GM23248 (cell line): ENCODE measurements around the gene ZDHHC14. TPM values are rescaled to one million over a fixed set of nuclear protein-coding genes. Genes with fewer than 3 reads are reported as not detected.

Source experiments
- DNase-seq: peaks from one replicate; pipeline ENCODE4 v3.0.0-alpha.2; 2015
- H2AFZ ChIP-seq: fragments of 200-600 bp; sonication (generic); 2 replicates; pipeline ENCODE4 v1.6.1; 2016; ENCODE audit warnings: antibody characterized with exemption
- H3F3A ChIP-seq: fragments of 200-600 bp; sonication (generic); 2 replicates; pipeline ENCODE4 v1.6.1; 2016; ENCODE audit warnings: mild to moderate bottlenecking, antibody characterized with exemption, mixed run types; ENCODE audit not compliant: insufficient read depth
- H3K27ac ChIP-seq: fragments of 200-600 bp; sonication (generic); 2 replicates; pipeline ENCODE4 v1.5.1; 2016; ENCODE audit warnings: mild to moderate bottlenecking
- H3K27me3 ChIP-seq: fragments of 200-600 bp; sonication (generic); replicated peaks from 2 replicates; pipeline ENCODE4 v1.6.1; 2016; ENCODE audit warnings: mild to moderate bottlenecking; ENCODE audit not compliant: insufficient read depth
- H3K36me3 ChIP-seq: fragments of 200-600 bp; sonication (generic); 2 replicates; pipeline ENCODE4 v1.6.1; 2016; ENCODE audit warnings: low read depth, mild to moderate bottlenecking
- H3K4me1 ChIP-seq: fragments of 200-600 bp; sonication (generic); 2 replicates; pipeline ENCODE4 v1.6.1; 2016; ENCODE audit warnings: mild to moderate bottlenecking; ENCODE audit not compliant: insufficient read depth
- H3K4me2 ChIP-seq: fragments of 200-600 bp; sonication (generic); one replicate; pipeline ENCODE4 v1.6.1; 2016; ENCODE audit warnings: mild to moderate bottlenecking; ENCODE audit not compliant: unreplicated experiment
- H3K4me3 ChIP-seq: fragments of 200-600 bp; sonication (generic); 2 replicates; pipeline ENCODE4 v1.5.1; 2016; ENCODE audit warnings: mild to moderate bottlenecking
- H3K79me2 ChIP-seq: fragments of 200-600 bp; sonication (generic); 2 replicates; pipeline ENCODE4 v1.6.1; 2016; ENCODE audit warnings: mild to moderate bottlenecking; ENCODE audit not compliant: insufficient read depth
- H3K9ac ChIP-seq: fragments of 200-600 bp; sonication (generic); 2 replicates; pipeline ENCODE4 v1.6.1; 2016; ENCODE audit warnings: mild to moderate bottlenecking
- H3K9me2 ChIP-seq: fragments of 200-600 bp; sonication (generic); 2 replicates; pipeline ENCODE4 v1.6.1; 2016; ENCODE audit warnings: mixed run types, mild to moderate bottlenecking, moderate library complexity; ENCODE audit not compliant: insufficient read depth
- H3K9me3 ChIP-seq: fragments of 200-600 bp; sonication (generic); one replicate; pipeline ENCODE4 v1.6.1; 2017; ENCODE audit warnings: low read depth
- H4K20me1 ChIP-seq: fragments of 200-600 bp; sonication (generic); 2 replicates; pipeline ENCODE4 v1.6.0; 2016; ENCODE audit not compliant: insufficient read depth
- EZH2 ChIP-seq: fragments of 200-600 bp; sonication (generic); IDR thresholded peaks from 2 replicates; pipeline ENCODE4 v1.6.1; 2018; ENCODE audit warnings: antibody characterized with exemption, mild to moderate bottlenecking; ENCODE audit not compliant: insufficient read depth, poor library complexity, severe bottlenecking
- EZH2phosphoT487 ChIP-seq: fragments of 200-600 bp; sonication (generic); IDR thresholded peaks from 2 replicates; pipeline ENCODE4 v1.6.1; 2018; ENCODE audit warnings: antibody characterized with exemption, moderate library complexity, mild to moderate bottlenecking, low read depth; ENCODE audit not compliant: insufficient read depth
- WGBS, 2 experiments: methylation state at CpG; one replicate each; pipeline ENCODE4 v1.1.6; 2015 to 2017; ENCODE audit warnings: low lambda C conversion rate in 2 of 2, low coverage in 1 of 2; ENCODE audit errors: missing lambda C conversion rate in 2 of 2; 5-methylcytosine and 5-hydroxymethylcytosine counted together
- in situ Hi-C: fragments of 300-500 bp; cut with MboI; formaldehyde crosslinking; loops from 2 replicates; pipeline ENCODE4 v1.15.0; 2020
- polyA plus RNA-seq: library from polyadenylated mRNA; unstranded; fragments of >200 nt; fragmentation: Nextera tagmentation; extraction: Ambion mirVana; gene quantifications from 2 replicates; pipeline ENCODE4 v1.2.1, GENCODE V29; 2016
- total RNA-seq: library from RNA; depleted of rRNA; stranded (reverse); fragments of >200 nt; shearing (Covaris generic); gene quantifications from 2 replicates; pipeline ENCODE4 v1.2.3, GENCODE V29; 2014

Gene ZDHHC14
- total and polyA plus RNA-seq, 2 experiments from 2014 or later: 1.4 to 4.5 TPM

DNA sequence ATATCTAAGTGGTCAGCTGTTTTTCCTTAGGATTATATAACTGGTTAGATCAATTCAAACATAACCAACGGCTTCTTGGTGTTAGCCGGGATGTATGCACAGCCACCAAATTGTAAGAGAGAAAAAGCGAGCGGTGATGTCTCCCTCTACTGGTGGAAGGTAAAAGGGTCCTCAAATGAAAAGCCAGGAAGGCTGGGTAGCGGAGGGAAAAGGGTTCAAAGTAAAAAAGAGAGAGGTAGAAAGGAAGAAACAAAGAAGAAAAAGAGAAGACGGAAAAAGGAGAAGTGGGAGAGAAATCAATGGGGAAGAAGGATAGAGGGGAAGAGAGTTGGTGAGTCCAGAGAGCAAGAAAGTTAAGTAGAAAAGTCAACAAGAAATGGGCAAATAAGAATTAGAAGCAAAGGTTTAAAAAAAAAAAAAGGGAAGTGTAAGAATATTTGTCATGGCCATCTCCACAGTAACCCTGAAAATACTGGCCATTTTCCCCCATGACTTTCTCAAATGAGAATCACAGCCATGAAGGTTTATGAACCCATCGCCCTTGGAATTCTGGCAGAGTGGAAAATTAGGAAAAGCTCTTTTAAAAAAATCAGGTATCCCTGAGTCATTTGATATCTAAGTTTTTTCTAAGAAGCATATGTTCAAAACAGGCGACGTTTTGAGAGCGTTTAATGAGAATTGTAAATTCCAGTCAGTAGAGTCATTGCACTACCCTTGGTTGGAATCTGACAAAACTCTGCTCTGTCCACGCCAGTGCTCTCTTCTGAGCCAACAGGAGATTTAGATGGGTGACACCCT lies 286.4 kb downstream of the ZDHHC14 start:
- H4K20me1 ChIP-seq: no peaks in the 10 kb centered on the region
- H3K4me3 ChIP-seq: peak overlapping the region; percentile 48
- in situ Hi-C loops: no loop called here
- DNase-seq: peak; percentile 87
- peak overlapping the region; percentile 75 for H3K4me2 ChIP-seq
- TF ChIP-seq EZH2phosphoT487 (no peak), EZH2 (no peak)
- H3K79me2 ChIP-seq: no peaks in the 10 kb centered on the region
- peak overlapping the region; percentile 71 for H2AFZ ChIP-seq
- no peaks in the 10 kb centered on the region for H3K9me3 ChIP-seq
- no peaks in the 10 kb centered on the region for H3K9me2 ChIP-seq
- peak overlapping the region; percentile 83 for H3K27ac ChIP-seq
- WGBS, 2 experiments: 4 to 11% methylated on average over 11 of the region's 11 CpGs
- no peaks in the 10 kb centered on the region for H3K36me3 ChIP-seq
- H3K9ac ChIP-seq: peak overlapping the region; percentile 77
- peaks cover 26% of the 10 kb centered on the region for H3F3A ChIP-seq
- no peaks in the 10 kb centered on the region for H3K27me3 ChIP-seq
- H3K4me1 ChIP-seq: peaks cover 35% of the 10 kb centered on the region

DNA sequence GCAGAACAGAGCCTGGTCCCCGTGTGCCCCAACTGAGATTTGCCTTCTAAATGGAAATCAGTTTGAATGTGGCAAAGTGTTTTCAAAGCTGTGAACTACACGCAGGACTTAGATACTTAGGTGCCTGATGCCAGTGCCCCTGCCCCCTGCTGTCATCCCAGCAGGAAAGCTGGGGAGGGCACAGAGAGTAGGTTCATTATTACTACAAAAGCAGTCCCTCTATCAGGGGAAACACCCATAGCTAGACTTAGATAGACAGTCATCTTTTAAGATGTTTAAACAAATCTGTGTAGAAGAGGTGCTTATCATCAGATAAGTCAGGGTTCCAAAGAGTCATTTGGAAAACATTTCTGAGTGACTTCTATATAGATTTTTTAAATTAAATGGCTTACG lies 287.0 kb downstream of the ZDHHC14 start:
- Histone ChIP-seq H3K36me3 (no peaks in the 10 kb centered on the region), H4K20me1 (no peaks in the 10 kb centered on the region), H3K9me2 (no peaks in the 10 kb centered on the region), H3K27me3 (no peaks in the 10 kb centered on the region), H2AFZ (peak overlapping the region; percentile 71), H3F3A (peaks cover 26% of the 10 kb centered on the region), H3K9ac (peak overlapping the region; percentile 77), H3K4me1 (peaks cover 35% of the 10 kb centered on the region), H3K4me3 (peak overlapping the region; percentile 48), H3K9me3 (no peaks in the 10 kb centered on the region), H3K27ac (peak overlapping the region; percentile 83), H3K4me2 (peak overlapping the region; percentile 75), H3K79me2 (no peaks in the 10 kb centered on the region)
- TF ChIP-seq EZH2 (no peak), EZH2phosphoT487 (no peak)
- in situ Hi-C loops: no loop called here
- DNase-seq: no peak
- WGBS, 2 experiments: 48 to 56% methylated on average over 3 of the region's 3 CpGs

DNA sequence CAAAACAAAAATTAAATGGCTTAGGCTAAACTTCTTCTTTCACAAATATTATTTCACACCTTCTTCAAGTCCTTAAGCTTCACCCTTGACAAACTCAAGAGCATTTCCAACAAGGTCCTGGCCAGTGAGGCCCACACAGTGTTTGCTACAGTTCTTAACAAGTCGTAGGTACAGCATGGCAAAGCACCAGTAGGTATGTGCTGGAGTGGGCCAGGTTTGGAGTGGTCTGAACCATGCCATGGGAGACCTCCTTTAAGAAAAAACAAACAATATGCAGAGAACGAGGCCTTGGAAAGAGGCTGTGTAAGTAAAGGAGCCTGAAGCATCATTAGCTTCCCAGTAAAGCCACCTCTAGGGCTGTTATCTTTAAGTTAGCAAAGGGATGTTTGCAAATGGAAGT lies 287.7 kb downstream of the ZDHHC14 start:
- Histone ChIP-seq H3K4me3 (no peak overlapping the region), H3K36me3 (no peaks in the 10 kb centered on the region), H3K27me3 (no peaks in the 10 kb centered on the region), H3F3A (peaks cover 26% of the 10 kb centered on the region), H3K9me3 (no peaks in the 10 kb centered on the region), H3K4me2 (no peak overlapping the region), H3K27ac (peak overlapping the region; percentile 83), H3K9ac (peak overlapping the region; percentile 66), H4K20me1 (no peaks in the 10 kb centered on the region), H3K4me1 (peaks cover 35% of the 10 kb centered on the region), H3K9me2 (no peaks in the 10 kb centered on the region), H2AFZ (peak overlapping the region; percentile 5; the same call in 1 of the 2 replicates), H3K79me2 (no peaks in the 10 kb centered on the region)
- in situ Hi-C loops: no loop called here
- 83 to 86% methylated on average over 2 of the region's 2 CpGs for WGBS, 2 experiments
- DNase-seq: no peak
- TF ChIP-seq EZH2phosphoT487: no peak
- no peak for TF ChIP-seq EZH2

DNA sequence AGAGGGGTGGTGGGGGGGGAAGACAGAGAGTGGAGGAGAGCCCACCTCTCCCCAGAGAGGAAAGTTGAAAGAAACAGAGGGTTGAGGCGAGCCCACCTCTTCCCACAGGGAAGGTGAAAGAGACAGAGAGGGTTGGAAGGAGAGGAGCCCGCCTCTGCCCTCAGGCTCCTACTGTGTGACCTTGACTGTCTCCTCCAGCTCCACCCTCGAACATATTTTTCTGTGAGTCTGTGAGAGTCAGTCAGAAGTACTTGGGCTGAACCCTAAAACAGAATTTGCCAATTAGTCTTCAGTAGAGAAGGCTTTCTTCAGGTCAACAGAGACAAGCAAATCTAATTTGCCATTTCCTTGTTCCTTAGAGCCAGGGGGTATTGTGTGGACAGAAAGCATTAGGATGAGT lies 288.3 kb downstream of the ZDHHC14 start:
- Histone ChIP-seq H3K4me1 (peaks cover 35% of the 10 kb centered on the region), H3K9me3 (no peaks in the 10 kb centered on the region), H3K27ac (peak overlapping the region; percentile 83), H3K9me2 (no peaks in the 10 kb centered on the region), H3F3A (peaks cover 26% of the 10 kb centered on the region), H3K27me3 (no peaks in the 10 kb centered on the region), H3K9ac (peak overlapping the region; percentile 66), H2AFZ (peak overlapping the region; percentile 79), H3K4me2 (peak overlapping the region; percentile 70), H3K79me2 (no peaks in the 10 kb centered on the region), H3K36me3 (no peaks in the 10 kb centered on the region), H4K20me1 (no peaks in the 10 kb centered on the region), H3K4me3 (peak overlapping the region; percentile 51; the same call in 1 of the 2 replicates)
- TF ChIP-seq EZH2phosphoT487 (no peak), EZH2 (no peak)
- no peak for DNase-seq
- in situ Hi-C loops: no loop called here
- 33 to 37% methylated on average over 3 of the region's 3 CpGs for WGBS, 2 experiments
